Upper lobe of left lung (tissue), 4 donors: Measurements from ENCODE around the gene SCRT2.

ENCODE experiments used
- CTCF ChIP-seq, 6 experiments: fragments of 450-650 bp in 4 of 6; fragments of 200-600 bp in 2 of 6; sonication (generic) in 2 of 6; IDR thresholded peaks; one replicate each; pipeline ENCODE4 v1.5.1; 2016 to 2019; ENCODE audit warnings: antibody characterized with exemption in 6 of 6
- POLR2A ChIP-seq, 4 donors: fragments of 450-650 bp; IDR thresholded peaks; one replicate each; pipeline ENCODE4 v1.5.1; 2016 to 2017; ENCODE audit warnings: antibody characterized with exemption in 4 of 4, mild to moderate bottlenecking in 2 of 4

GRCh38 chr20:651713-652614 lies 23.6 kb downstream of the SCRT2 start:
- no peak for TF ChIP-seq POLR2A (IDR thresholded peaks at IDR 0.05)
- no peak for TF ChIP-seq CTCF (IDR thresholded peaks at IDR 0.05)
